ENCODE results near the gene TUBB2A. TPM values are rescaled to one million over a fixed set of nuclear protein-coding genes. Genes with fewer than 3 reads are reported as not detected.
"Not testable (repeated sequence)": the region's sequence is repeated elsewhere in the genome, so short reads cannot be mapped to it uniquely, and the experiment has no call there.

Gene TUBB2A
- total RNA-seq, 2 donors from 2014 or later: 19.5 to 54.3 TPM

- DNase-seq (peak; percentile 81 to 84), ATAC-seq (peak; percentile 76)
- intact Hi-C loops (cut with DNase I, micrococcal nuclease): no loop called here
Observed at GRCh38 chr6:3162565-3163247, 5.4 kb upstream of the TUBB2A start.

GRCh38 chr6:3162067-3162497 is 4.7 kb upstream of the TUBB2A start:
- intact Hi-C loops (cut with DNase I, micrococcal nuclease): no loop called here
- DNase-seq (no peak), ATAC-seq (no peak)

- ATAC-seq (peak; percentile 69), DNase-seq (peak; percentile 81 to 88)
- intact Hi-C loops (cut with DNase I, micrococcal nuclease): no loop called here
Observed at GRCh38 chr6:3159805-3160781, 2.7 kb upstream of the TUBB2A start.

GRCh38 chr6:3156184-3157130 is 887 bp downstream of the TUBB2A start:
- peak; percentile 36 to 41 for DNase-seq
- ATAC-seq; intact Hi-C loops (cut with DNase I, micrococcal nuclease): not testable (repeated sequence)

GRCh38 chr6:3155416-3155815 is 1.9 kb downstream of the TUBB2A start:
- DNase-seq; intact Hi-C loops (cut with DNase I, micrococcal nuclease): not testable (repeated sequence)
- ATAC-seq: peak; percentile 23

GRCh38 chr6:3152689-3153088 is 4.7 kb downstream of the TUBB2A start:
- ATAC-seq: no peak
- no peak for DNase-seq
- intact Hi-C loops (cut with DNase I, micrococcal nuclease): no loop called here

GRCh38 chr6:3151691-3152090 is 5.7 kb downstream of the TUBB2A start:
- ATAC-seq: no peak
- intact Hi-C loops (cut with DNase I, micrococcal nuclease): no loop called here
- DNase-seq: no peak

GRCh38 chr6:3147914-3148757 is 9.2 kb downstream of the TUBB2A start:
- DNase-seq (no peak), ATAC-seq (no peak)
- intact Hi-C loops (cut with DNase I, micrococcal nuclease): no loop called here

- ATAC-seq (no peak), DNase-seq (no peak)
- intact Hi-C loops (cut with DNase I, micrococcal nuclease): no loop called here
Observed at GRCh38 chr6:3144571-3144970, 12.8 kb downstream of the TUBB2A start.

- DNase-seq (no peak), ATAC-seq (no peak)
- intact Hi-C loops (cut with DNase I, micrococcal nuclease): no loop called here
Observed at GRCh38 chr6:3143158-3143557, 14.2 kb downstream of the TUBB2A start.

GRCh38 chr6:3142536-3142935 is 14.8 kb downstream of the TUBB2A start:
- DNase-seq: no peak
- no peak for ATAC-seq
- intact Hi-C loops (cut with DNase I, micrococcal nuclease): no loop called here

GRCh38 chr6:3140201-3140600 is 17.1 kb downstream of the TUBB2A start:
- ATAC-seq (no peak), DNase-seq (no peak)

GRCh38 chr6:3139090-3139903 is 18.0 kb downstream of the TUBB2A start:
- intact Hi-C loops (cut with DNase I, micrococcal nuclease): no loop called here
- peak; percentile 94 for ATAC-seq

More at GRCh38 chr6:3140201-3140600, 17.1 kb downstream of the TUBB2A start:
- intact Hi-C loops (cut with DNase I, micrococcal nuclease): no loop called here

GRCh38 chr6:3138341-3138740 is 19.0 kb downstream of the TUBB2A start:
- ATAC-seq: no peak
- intact Hi-C loops (cut with DNase I, micrococcal nuclease): no loop called here
- no peak for DNase-seq

More at GRCh38 chr6:3139090-3139903, 18.0 kb downstream of the TUBB2A start:
- peak; percentile 74 to 88 for DNase-seq

GRCh38 chr6:3137873-3138272 is 19.5 kb downstream of the TUBB2A start:
- DNase-seq; ATAC-seq; intact Hi-C loops (cut with DNase I, micrococcal nuclease): not testable (repeated sequence)

GRCh38 chr6:3137057-3137777 is 20.1 kb downstream of the TUBB2A start:
- ATAC-seq: no peak
- no peak for DNase-seq
- intact Hi-C loops (cut with DNase I, micrococcal nuclease): no loop called here
